Measurements from ENCODE around the gene BPIFB2. TPM values are rescaled to one million over a fixed set of nuclear protein-coding genes. Genes with fewer than 3 reads are reported as not detected.

BPIFB2 gene
- total and polyA plus RNA-seq, 10 of the 15 experiments (the other 5 are each of a cell fraction or from before 2014, with no cell fraction given): not detected

DNA sequence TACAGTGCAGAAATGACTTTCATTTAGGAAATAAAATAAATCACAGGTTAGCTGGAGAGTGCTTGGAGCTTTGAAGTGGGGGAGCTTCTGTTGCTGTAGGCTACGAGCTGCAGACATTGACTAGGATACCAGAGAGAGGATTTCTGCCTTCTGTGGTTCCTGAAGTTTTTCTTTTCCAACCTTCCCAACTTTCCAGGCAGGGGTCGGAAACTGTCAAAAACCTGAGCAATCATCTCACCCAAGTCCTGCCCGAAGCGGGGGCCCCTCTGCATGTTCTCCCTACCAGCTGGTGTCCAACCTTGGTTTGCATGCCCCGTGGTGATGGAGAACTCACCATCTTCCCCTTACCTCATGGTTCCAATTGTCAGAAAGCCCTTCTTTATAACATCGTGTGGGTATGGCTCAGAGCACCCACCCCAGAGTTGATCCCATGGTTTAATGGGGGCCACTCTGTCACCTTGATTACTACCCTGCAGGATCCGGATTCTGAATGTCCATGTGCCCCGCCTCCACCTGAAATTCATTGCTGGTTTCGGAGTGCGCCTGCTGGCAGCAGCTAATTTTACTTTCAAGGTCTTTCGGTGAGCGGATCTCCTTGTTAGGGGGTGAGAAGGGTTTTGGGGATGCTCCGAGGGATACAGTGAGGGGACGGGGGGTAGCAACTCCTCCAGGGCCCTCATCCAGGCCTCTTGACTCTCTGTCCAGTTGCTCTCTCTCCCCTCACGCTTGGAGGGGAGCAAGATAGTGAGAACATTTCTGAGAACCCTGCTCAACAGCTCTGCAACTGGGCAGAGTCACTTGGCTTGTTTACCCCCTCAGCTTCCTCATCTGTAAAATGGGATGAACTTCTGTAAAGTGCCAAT, 5.1 kb downstream of the BPIFB2 start (continued):
- TF ChIP-seq, protein P1, sequence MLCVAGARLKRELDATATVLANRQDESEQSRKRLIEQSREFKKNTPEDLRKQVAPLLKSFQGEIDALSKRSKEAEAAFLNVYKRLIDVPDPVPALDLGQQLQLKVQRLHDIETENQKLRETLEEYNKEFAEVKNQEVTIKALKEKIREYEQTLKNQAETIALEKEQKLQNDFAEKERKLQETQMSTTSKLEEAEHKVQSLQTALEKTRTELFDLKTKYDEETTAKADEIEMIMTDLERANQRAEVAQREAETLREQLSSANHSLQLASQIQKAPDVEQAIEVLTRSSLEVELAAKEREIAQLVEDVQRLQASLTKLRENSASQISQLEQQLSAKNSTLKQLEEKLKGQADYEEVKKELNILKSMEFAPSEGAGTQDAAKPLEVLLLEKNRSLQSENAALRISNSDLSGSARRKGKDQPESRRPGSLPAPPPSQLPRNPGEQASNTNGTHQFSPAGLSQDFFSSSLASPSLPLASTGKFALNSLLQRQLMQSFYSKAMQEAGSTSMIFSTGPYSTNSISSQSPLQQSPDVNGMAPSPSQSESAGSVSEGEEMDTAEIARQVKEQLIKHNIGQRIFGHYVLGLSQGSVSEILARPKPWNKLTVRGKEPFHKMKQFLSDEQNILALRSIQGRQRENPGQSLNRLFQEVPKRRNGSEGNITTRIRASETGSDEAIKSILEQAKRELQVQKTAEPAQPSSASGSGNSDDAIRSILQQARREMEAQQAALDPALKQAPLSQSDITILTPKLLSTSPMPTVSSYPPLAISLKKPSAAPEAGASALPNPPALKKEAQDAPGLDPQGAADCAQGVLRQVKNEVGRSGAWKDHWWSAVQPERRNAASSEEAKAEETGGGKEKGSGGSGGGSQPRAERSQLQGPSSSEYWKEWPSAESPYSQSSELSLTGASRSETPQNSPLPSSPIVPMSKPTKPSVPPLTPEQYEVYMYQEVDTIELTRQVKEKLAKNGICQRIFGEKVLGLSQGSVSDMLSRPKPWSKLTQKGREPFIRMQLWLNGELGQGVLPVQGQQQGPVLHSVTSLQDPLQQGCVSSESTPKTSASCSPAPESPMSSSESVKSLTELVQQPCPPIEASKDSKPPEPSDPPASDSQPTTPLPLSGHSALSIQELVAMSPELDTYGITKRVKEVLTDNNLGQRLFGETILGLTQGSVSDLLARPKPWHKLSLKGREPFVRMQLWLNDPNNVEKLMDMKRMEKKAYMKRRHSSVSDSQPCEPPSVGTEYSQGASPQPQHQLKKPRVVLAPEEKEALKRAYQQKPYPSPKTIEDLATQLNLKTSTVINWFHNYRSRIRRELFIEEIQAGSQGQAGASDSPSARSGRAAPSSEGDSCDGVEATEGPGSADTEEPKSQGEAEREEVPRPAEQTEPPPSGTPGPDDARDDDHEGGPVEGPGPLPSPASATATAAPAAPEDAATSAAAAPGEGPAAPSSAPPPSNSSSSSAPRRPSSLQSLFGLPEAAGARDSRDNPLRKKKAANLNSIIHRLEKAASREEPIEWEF (IDR thresholded peaks at IDR 0.05; ENCODE audit: insufficient replicate concordance, low read depth, low read length): no peak
- TF ChIP-seq RAD51 (IDR thresholded peaks at IDR 0.05) (no peak), EGR1 (IDR thresholded peaks at IDR 0.05; ENCODE audit: borderline replicate concordance in 1 of 2, low read depth in 2 of 2, low read length in 2 of 2) (no peak), RELA (IDR thresholded peaks at IDR 0.05; ENCODE audit: borderline replicate concordance, partially characterized antibody) (no peak), RBBP5 (conservative IDR thresholded peaks at IDR 0.05) (no peak), ASH2L (IDR thresholded peaks at IDR 0.05; ENCODE audit: borderline replicate concordance, low read depth) (no peak), BACH1 (IDR thresholded peaks at IDR 0.05; ENCODE audit: borderline replicate concordance) (no peak), EED (IDR thresholded peaks at IDR 0.05; ENCODE audit: low read depth) (no peak)

Measured in GM12878 (cell line).